ENCODE data around the gene RPS15. TPM values are rescaled to one million over a fixed set of nuclear protein-coding genes. Genes with fewer than 3 reads are reported as not detected.

Gene RPS15
- 534 and 674 TPM in 2 replicates for total RNA-seq

DNA sequence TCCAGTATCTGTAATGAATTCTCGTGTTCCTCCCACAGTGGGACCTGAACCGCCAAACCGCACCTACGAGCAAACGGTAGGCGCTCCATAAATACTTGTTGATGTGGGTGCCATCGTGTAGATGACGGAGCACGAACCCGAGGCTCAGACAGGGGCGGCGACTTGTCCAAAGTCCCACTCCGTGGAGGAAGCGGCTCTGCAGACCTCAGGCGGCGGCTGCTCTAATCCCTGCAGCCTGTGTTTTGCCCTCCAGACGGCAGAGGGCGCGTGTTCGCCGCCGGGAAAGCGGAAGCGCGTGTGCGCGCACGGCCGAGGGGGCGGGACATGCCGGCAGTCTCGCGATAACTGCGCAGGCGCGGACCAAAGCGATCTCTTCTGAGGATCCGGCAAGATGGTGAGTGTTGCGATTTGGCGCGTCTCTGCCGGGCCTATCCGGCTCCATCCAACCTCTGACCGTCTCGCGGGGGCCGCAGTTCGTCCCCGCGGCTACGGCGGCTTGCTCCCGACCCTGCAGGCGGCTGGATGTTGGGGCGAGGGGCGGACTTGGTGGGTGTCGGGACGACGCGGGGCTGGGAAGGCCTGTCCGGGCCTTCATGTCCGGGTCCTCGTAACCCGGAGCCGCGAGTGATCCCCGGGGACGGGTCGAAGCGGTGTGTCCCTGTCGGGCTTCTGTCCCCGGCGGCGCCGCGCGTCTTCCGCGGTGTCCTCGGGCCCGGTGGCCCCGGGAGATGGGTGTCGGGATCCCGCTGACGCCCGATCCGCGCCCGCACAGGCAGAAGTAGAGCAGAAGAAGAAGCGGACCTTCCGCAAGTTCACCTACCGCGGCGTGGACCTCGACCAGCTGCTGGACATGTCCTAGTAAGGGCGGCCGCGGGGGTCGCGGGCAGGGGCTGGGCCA, at the start of gene RPS15:
Gene RPS15, plus strand, starts transcription at position 362 of the 898 bp plus-strand sequence. Its CDS starts 30 bp downstream, at position 392.

GRCh38 chr19:1401138-1401888, 36.9 kb upstream of the RPS15 start, which contains the start of gene GAMT:
TSS of gene GAMT (minus strand) at chr19:1401542. CDS start at chr19:1401476, 66 bp downstream.

DNA sequence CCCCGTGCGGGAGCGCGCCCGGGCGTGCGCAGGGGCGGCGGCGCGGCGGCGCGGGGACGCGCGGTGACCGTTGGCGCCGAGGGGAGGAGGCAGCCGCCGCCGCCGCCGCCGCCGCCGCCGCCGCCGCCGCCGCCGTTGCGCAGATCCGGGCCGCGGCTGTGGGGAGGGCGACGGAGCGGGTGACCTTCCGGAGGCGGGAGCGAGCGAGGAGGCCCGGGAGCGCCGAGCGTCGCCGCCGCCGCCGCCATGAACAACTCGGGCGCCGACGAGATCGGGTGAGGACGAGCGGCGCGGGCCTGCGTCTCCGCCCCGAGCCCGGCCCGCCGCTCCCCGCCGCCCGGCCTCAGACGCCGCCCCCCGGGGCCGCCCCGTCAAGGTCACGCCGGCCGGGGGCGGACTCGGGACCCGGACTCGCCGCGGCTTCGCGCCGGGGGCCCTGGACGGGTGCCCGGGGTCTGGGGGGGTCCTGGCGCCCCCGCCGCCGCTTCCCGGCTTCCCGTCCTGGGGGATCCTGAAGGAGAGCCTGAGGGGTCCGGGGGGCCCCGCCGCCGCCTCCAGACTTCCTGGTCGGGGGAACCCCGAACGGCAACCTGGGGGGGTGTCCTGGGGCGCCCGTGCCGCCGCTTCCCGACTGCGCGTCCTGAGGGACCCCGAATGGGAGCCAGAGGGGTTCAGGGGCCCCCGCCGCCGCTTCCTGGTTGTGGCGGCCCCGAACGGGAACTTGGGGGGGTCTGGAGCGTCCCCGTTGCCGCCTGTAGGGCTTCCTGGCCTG, 30.5 kb upstream of the RPS15 start, which contains the start of gene DAZAP1:
Gene DAZAP1, plus strand, starts transcription at position 59 of the 772 bp plus-strand sequence. Its CDS starts 188 bp downstream, at position 247.

DNA sequence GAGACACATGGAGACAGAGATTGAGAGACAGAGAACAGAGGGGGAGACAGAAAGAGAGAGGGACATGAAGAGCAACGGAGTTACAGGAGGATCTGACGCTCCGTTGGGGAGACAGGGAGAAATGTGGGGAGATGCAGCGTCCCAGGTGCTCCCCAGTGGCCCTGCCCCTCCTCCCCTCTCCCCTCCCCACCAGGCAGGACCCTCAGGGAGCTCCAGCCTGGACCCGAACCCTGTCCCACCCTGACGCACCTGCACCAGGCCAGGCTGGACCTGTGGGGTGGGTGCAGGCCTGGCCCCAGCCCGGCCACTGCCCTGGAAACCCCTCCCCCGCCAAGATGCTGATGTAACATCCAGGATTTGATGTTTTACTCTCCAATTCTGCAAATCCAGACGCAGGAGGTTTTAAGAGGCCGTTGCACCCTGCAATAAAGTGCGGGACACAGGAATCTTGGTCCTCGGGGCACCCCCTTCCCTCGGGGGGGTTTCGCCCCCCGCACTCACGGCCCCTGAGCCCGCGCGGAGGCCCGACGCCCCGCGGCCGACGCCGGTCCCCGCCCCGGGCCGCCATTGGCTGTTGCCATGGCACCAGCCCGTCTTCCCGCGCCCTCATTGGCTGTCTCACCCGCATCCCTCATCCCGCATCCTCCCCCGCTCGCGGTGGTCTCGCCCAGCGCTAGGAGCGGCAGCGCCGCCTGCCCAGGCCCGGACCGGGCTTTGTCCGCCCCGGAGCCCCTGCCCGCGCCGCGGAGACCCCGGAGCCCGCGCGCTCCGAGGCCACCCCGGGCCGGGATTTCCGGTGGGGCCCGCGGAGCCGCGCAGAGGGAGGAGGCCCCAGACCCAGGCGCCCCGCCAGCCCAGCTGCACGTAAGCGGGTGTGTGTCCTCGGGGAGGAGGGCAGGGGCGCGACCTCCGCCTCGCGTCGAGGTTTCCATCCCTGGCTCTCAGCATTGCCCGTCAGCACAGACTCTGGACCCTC, 11.6 kb downstream of the RPS15 start, which contains the start of gene APC2:
Gene APC2, plus strand, starts transcription at position 655 of the 976 bp plus-strand sequence. CDS start 2,881 bp downstream, outside the sequence.

DNA sequence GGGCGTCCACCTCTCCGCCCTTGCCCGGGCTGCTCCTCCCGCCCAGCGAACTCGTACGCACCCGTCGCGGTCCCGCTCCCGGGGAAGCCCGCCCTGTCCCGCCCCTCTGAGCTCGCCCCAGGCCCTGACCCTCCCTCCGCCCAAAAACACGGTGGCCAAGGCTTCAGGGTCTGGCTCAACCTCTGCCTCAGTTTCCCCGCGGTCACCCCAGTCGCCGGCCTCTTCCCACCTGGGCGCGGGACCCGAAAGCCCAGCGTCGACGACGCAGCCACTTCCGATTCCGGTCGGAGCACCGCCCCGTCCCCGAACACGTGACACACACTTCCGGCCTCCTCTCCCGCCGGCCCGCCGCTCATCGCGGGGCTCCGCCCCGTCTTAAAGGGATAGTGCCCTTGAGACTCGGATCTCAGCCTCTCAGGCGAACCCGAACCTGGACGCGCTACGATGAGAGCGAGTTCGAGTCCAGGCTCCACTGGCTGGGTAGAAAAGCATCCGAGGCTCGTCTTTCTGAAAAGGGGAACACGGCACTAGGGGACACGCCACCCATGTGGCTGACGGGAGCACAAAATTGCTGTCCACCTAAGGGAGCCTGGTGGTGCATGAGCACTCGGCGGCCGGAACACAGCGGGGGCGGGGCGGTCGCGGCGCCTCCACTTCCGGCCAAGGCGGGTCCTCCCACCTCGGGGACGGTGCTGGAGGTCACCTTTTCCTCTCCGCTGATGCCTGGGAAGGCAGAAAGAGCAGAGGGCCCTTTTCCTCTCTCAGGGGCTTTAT, 40.9 kb downstream of the RPS15 start, which contains the start of gene C19orf25:
Gene C19orf25, minus strand, starts transcription at position 282 of the 774 bp plus-strand sequence. CDS start 312 bp downstream, outside the sequence.

Other genes starting within 250 kb of the RPS15 start
- gene STK11, start 232.6 kb upstream of the RPS15 start, total RNA-seq = 61.2 and 76.1 TPM in 2 replicates
- gene CBARP, start 200.4 kb upstream of the RPS15 start, total RNA-seq = 1.6 and 3.5 TPM in 2 replicates
- 22.0 and 23.4 TPM in 2 replicates for gene ATP5F1D, start 196.6 kb upstream of the RPS15 start, total RNA-seq
- gene MIDN, start 189.8 kb upstream of the RPS15 start, total RNA-seq = 22.0 and 27.9 TPM in 2 replicates
- gene CIRBP, start 169.1 kb upstream of the RPS15 start, total RNA-seq = 223 and 337 TPM in 2 replicates
- gene FAM174C, start 162.9 kb upstream of the RPS15 start, total RNA-seq = 22.0 and 46.3 TPM in 2 replicates
- gene EFNA2, start 152.5 kb upstream of the RPS15 start, total RNA-seq = 0.39 TPM in 1 of 2 replicates, not detected in the other
- 34.9 and 91.4 TPM in 2 replicates for gene NDUFS7, start 54.5 kb upstream of the RPS15 start, total RNA-seq
- gene GAMT, start 36.9 kb upstream of the RPS15 start, total RNA-seq = 13.3 and 15.5 TPM in 2 replicates
- 27.1 and 58.3 TPM in 2 replicates for gene DAZAP1, start 30.8 kb upstream of the RPS15 start, total RNA-seq
- 0.22 and 0.39 TPM in 2 replicates for gene APC2, start 11.7 kb downstream of the RPS15 start, total RNA-seq
- 30.1 and 36.9 TPM in 2 replicates for gene C19orf25, start 40.8 kb downstream of the RPS15 start, total RNA-seq
- gene PCSK4, start 52.0 kb downstream of the RPS15 start, total RNA-seq = 2.5 and 3.1 TPM in 2 replicates
- gene REEP6, start 52.8 kb downstream of the RPS15 start, total RNA-seq = 5.1 and 7.9 TPM in 2 replicates
- gene ADAMTSL5, start 74.6 kb downstream of the RPS15 start, total RNA-seq = 40.8 and 55.7 TPM in 2 replicates
- not detected in 2 replicates for gene PLK5, start 85.7 kb downstream of the RPS15 start, total RNA-seq
- gene MEX3D, start 129.9 kb downstream of the RPS15 start, total RNA-seq = 80.5 and 91.2 TPM in 2 replicates
- 67.5 and 121 TPM in 2 replicates for gene MBD3, start 154.5 kb downstream of the RPS15 start, total RNA-seq
- 37.4 and 43.6 TPM in 2 replicates for gene UQCR11, start 167.1 kb downstream of the RPS15 start, total RNA-seq
- gene TCF3, start 214.2 kb downstream of the RPS15 start, total RNA-seq = 50.3 and 85.7 TPM in 2 replicates

All from placental epithelial cell (primary cell).